Posterior vena cava (tissue), 2 donors: Measurements from ENCODE around the gene IFT122. TPM values are rescaled to one million over a fixed set of nuclear protein-coding genes. Genes with fewer than 3 reads are reported as not detected.

Source experiments
- DNase-seq: peaks from one replicate; pipeline ENCODE4 v3.0.0-alpha.2; 2020; ENCODE audit warnings: low spot score
- intact Hi-C, 2 donors: fragments of 100-400 bp; cut with DNase I; formaldehyde crosslinking; loops; one replicate each; pipeline versions ENCODE4 v1.14.1 to v1.14.2; 2022 to 2023
- total RNA-seq, 2 donors: library from RNA; stranded (reverse); fragmentation: NEBNext Ultra II Directional; extraction: Animal tissue kit (Norgen Biotek cat#: 25700); gene quantifications; one replicate each; pipeline ENCODE4 v1.2.1, GENCODE V29; 2021
- donor health status: DM: yes; HTN: yes; CAD: no.
- donor health status: DM: yes; HTN: yes; CAD: no.

The IFT122 gene
- total RNA-seq, 2 donors from 2014 or later, result 22.0 to 22.5 TPM

- intact Hi-C loops, result no loop called here
- no peak for DNase-seq
Measured at GRCh38 chr3:129413687-129414506, 26.1 kb upstream of the IFT122 start.

- DNase-seq, result no peak
Measured at GRCh38 chr3:129415378-129415777, 24.6 kb upstream of the IFT122 start.

GRCh38 chr3:129415830-129416229 lies 24.2 kb upstream of the IFT122 start:
- DNase-seq, result no peak
- intact Hi-C loops, result no loop called here

More at GRCh38 chr3:129415378-129415777, 24.6 kb upstream of the IFT122 start:
- intact Hi-C loops, result no loop called here

- intact Hi-C loops, result no loop called here
- no peak for DNase-seq
Measured at GRCh38 chr3:129416415-129416814, 23.6 kb upstream of the IFT122 start.

- intact Hi-C loops, result no loop called here
- no peak for DNase-seq
Measured at GRCh38 chr3:129417326-129417725, 22.7 kb upstream of the IFT122 start.

GRCh38 chr3:129418041-129418973 lies 21.7 kb upstream of the IFT122 start:
- intact Hi-C loops, result no loop called here
- no peak for DNase-seq

- DNase-seq, result no peak
- intact Hi-C loops, result no loop called here
Measured at GRCh38 chr3:129419476-129419875, 20.5 kb upstream of the IFT122 start.

- intact Hi-C loops, result no loop called here
- DNase-seq, result no peak
Measured at GRCh38 chr3:129421236-129421883, 18.7 kb upstream of the IFT122 start.

- DNase-seq, result no peak
- intact Hi-C loops, result no loop called here
Measured at GRCh38 chr3:129421988-129422745, 17.9 kb upstream of the IFT122 start.

- intact Hi-C loops, result no loop called here
- no peak for DNase-seq
Measured at GRCh38 chr3:129422897-129423296, 17.1 kb upstream of the IFT122 start.

GRCh38 chr3:129424185-129424841 lies 15.7 kb upstream of the IFT122 start:
- intact Hi-C loops, result no loop called here
- no peak for DNase-seq

- DNase-seq, result no peak
- intact Hi-C loops, result no loop called here
Measured at GRCh38 chr3:129425213-129425612, 14.8 kb upstream of the IFT122 start.

- intact Hi-C loops, result no loop called here
- no peak for DNase-seq
Measured at GRCh38 chr3:129425619-129426018, 14.4 kb upstream of the IFT122 start.

- no peak for DNase-seq
- intact Hi-C loops, result no loop called here
Measured at GRCh38 chr3:129428007-129428375, 12.0 kb upstream of the IFT122 start.

GRCh38 chr3:129428376-129429079 lies 11.5 kb upstream of the IFT122 start, which contains the start of gene EFCAB12:
EFCAB12 (minus strand) TSS chr3:129428636; CDS start chr3:129428488, 148 bp downstream.
- DNase-seq, result peak; percentile 99
- intact Hi-C loops, result no loop called here

GRCh38 chr3:129429080-129429451 lies 11.0 kb upstream of the IFT122 start:
- no peak for DNase-seq
- intact Hi-C loops, result no loop called here

- intact Hi-C loops, result no loop called here
- no peak for DNase-seq
Measured at GRCh38 chr3:129429602-129430001, 10.4 kb upstream of the IFT122 start.

GRCh38 chr3:129432036-129432435 lies 8.0 kb upstream of the IFT122 start:
- DNase-seq, result no peak
- intact Hi-C loops, result no loop called here
